Stimulated activated CD4-positive, alpha-beta T cell treated with anti-CD3 and anti-CD28 coated beads, Interleukin-4, amount 100 ng/mL, for 1 hour (primary cell): ENCODE measurements around the gene FAM53B.

ENCODE experiments used
- DNase-seq: peaks from one replicate; pipeline ENCODE4 v3.0.0-alpha.2; 2020

Gene FAM53B

GRCh38 chr10:124707144-124707467 lies 37.1 kb downstream of the FAM53B start:
- DNase-seq: no peak

GRCh38 chr10:124706462-124707143 lies 37.6 kb downstream of the FAM53B start:
- DNase-seq: no peak

- no peak for DNase-seq
Observed at GRCh38 chr10:124705817-124706461, 38.2 kb downstream of the FAM53B start.

- DNase-seq: no peak
Observed at GRCh38 chr10:124705381-124705740, 38.8 kb downstream of the FAM53B start.

GRCh38 chr10:124704428-124705380 lies 39.5 kb downstream of the FAM53B start:
- no peak for DNase-seq

- no peak for DNase-seq
Observed at GRCh38 chr10:124703778-124704427, 40.3 kb downstream of the FAM53B start.

GRCh38 chr10:124703372-124703771 lies 40.8 kb downstream of the FAM53B start:
- DNase-seq: no peak

GRCh38 chr10:124701881-124702656 lies 42.1 kb downstream of the FAM53B start:
- DNase-seq: peak; percentile 61

- DNase-seq: no peak
Observed at GRCh38 chr10:124701435-124701834, 42.7 kb downstream of the FAM53B start.

- no peak for DNase-seq
Observed at GRCh38 chr10:124701038-124701365, 43.2 kb downstream of the FAM53B start.

GRCh38 chr10:124700293-124701037 lies 43.7 kb downstream of the FAM53B start:
- DNase-seq: no peak

GRCh38 chr10:124699471-124700292 lies 44.5 kb downstream of the FAM53B start:
- DNase-seq: no peak

- no peak for DNase-seq
Observed at GRCh38 chr10:124698545-124699469, 45.4 kb downstream of the FAM53B start.

- DNase-seq: peak; percentile 65
Observed at GRCh38 chr10:124697837-124698544, 46.2 kb downstream of the FAM53B start.

GRCh38 chr10:124697443-124697836 lies 46.7 kb downstream of the FAM53B start:
- no peak for DNase-seq

GRCh38 chr10:124696446-124697392 lies 47.5 kb downstream of the FAM53B start:
- peak; percentile 40 for DNase-seq

GRCh38 chr10:124695259-124695658 lies 48.9 kb downstream of the FAM53B start:
- DNase-seq: no peak
